GM19193 (cell line): ENCODE results near the gene DDX31.

Experiments used
- POLR2A ChIP-seq: IDR thresholded peaks from 4 replicates; pipeline ENCODE4 v1.6.1; 2011; ENCODE audit not compliant: insufficient read depth, insufficient read length; ENCODE audit errors: extremely low read depth

Gene DDX31

DNA sequence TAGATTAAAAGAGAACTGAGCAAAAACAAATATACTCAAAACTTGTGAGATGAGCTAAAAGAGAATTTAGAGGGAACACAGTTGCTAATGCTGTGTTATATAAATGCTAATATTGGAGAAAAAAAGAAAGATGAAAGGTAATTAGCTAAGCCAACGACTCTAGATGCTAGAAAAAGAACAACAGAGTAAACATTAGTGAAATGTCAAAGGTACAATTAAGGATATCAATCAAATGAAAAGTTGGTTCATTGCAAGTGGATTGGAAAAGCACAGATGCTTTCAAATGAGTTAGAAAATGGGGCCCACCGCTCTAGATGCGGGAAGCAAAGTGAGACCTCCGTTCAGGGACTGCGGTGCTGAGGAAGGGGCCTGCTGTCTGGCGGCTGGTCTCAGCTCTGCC, 105.3 kb downstream of the DDX31 start:
- no peak for TF ChIP-seq POLR2A

GRCh38 chr9:132562306-132562573, 107.5 kb downstream of the DDX31 start:
- TF ChIP-seq POLR2A = no peak

DNA sequence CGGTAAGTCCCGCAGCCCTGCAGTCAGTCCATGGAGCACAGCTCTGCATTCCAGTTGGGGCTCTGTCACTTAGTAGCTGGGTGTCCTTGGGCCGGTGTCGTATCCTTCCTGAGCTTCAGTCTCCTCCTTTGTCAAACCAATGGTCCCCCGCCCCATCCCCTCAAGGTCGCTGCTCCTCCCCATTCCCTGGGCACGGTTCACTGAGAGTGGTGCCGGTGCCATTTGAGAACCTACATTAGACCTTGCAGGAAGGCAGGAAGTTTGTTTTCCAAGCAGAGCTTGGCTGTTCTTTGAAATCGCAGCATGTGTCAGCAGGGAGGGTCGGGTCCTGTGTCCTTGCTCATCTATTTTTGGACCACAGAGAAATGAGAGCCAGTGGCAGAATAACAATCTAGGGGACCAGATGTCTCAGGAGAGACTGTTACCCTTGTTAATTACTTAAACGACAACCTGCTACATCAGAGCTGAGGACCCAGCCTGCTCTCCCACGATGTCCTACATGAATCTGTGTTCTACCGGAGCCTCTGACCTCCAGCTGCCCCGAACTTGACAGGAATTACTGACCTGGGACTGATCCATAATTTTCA, 109.1 kb downstream of the DDX31 start:
- no peak for TF ChIP-seq POLR2A

DNA sequence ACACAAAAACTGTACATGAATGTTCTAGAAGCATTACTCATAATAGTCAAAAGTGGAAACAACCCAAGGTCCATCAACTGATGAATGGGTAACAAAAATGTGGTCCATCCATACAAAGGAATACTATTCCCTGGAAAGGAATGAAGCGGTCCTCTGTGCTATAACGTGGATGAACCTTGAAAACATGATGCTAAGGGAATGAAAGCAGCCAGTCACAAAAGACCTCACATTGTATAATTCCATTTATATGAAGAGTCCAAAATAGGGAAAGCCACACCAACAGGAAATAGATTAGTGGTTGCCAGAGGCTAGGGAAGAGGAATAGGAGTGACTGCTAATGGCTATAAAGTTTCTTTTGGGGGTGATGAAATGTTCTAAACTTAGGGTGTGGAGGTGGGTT, 110.1 kb downstream of the DDX31 start:
- TF ChIP-seq POLR2A = no peak

DNA sequence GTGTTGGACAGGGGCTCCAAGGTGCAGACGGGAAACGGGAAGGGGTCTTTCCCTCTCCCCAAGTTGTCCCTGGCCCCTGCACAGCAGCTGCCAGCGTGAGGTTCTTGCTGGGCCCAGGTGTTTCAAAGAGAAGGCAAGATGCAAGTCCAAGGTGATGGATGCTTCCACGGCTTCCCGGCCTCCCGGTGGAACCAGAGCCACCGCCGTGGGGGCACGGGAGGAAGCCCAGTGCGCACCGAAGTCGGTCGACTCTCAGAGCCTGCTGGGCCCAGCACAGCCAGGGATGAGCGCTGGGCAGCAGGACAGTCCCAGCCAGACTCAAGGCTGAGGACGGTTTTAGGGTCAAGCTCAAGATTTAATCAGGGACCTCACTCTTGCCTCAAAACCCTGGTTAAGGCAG, 112.6 kb downstream of the DDX31 start:
- no peak for TF ChIP-seq POLR2A

- no peak for TF ChIP-seq POLR2A
These were observed 113.1 kb downstream of the DDX31 start for GRCh38 chr9:132556714-132557113.

GRCh38 chr9:132556235-132556634, 113.5 kb downstream of the DDX31 start:
- no peak for TF ChIP-seq POLR2A

- no peak for TF ChIP-seq POLR2A
These were observed 114.3 kb downstream of the DDX31 start for GRCh38 chr9:132555528-132555927.

GRCh38 chr9:132554755-132555154, 115.0 kb downstream of the DDX31 start:
- no peak for TF ChIP-seq POLR2A

- TF ChIP-seq POLR2A = no peak
These were observed 117.7 kb downstream of the DDX31 start for GRCh38 chr9:132552041-132552440.

DNA sequence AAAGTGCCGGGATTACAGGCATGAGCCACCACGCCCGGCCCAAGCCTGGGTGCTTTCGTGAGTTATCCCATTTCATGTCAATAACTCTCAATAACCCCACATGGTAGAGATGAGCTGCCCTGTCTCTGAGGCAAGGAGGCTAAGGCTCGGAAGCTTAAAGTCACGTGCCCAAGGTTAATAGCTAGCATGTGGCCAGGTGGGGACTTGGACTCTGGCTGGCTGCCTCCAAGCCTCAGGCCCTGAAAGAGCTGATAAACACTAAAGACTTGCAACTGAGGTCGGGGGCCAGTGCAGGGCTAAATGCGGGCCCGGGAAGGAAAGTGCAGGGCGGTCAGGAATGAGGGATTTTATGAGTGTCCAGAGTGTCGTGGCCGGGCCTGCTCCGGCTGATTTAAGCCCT, 118.2 kb downstream of the DDX31 start:
- no peak for TF ChIP-seq POLR2A

DNA sequence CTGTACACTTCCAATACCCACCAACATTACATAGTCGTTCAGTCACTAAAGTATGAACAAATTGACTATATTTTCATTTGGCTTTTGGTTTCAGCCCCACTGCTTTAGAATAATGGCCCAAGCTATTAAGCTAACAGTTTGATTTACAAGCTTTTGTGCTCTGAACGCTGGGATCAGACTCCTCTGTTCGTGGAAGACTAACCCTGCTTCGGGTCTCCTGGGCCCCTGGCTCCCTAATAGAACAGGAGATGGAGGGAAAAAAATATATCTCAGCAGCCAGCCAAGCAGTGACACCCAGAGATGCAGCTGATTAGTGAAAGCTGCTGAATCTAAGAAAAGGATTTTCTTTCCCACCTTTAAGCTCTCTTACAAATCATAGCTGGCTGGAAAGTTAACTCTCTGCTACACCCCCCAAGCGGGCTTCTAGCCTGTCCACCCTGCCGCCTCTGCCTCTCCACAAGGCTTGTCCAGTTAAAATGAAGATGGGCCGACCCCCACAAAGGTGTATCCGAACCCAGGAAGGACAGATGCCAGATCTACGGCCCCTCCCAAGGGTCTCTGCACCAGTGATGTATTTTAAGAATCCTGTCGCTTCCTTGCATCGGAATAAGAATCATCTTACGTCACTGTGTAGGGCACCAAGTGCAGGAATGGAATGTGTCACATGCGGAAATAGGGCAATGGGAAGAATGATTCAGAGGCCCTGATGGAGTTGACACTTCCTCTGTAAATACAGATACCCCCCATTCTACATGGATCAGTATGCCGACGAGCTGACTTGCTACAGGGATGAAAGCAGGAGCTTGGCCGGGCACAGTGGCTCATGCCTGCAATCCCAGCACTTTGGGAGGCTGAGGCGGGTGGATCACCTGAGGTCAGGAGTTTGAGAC, 120.8 kb downstream of the DDX31 start:
- no peak for TF ChIP-seq POLR2A

DNA sequence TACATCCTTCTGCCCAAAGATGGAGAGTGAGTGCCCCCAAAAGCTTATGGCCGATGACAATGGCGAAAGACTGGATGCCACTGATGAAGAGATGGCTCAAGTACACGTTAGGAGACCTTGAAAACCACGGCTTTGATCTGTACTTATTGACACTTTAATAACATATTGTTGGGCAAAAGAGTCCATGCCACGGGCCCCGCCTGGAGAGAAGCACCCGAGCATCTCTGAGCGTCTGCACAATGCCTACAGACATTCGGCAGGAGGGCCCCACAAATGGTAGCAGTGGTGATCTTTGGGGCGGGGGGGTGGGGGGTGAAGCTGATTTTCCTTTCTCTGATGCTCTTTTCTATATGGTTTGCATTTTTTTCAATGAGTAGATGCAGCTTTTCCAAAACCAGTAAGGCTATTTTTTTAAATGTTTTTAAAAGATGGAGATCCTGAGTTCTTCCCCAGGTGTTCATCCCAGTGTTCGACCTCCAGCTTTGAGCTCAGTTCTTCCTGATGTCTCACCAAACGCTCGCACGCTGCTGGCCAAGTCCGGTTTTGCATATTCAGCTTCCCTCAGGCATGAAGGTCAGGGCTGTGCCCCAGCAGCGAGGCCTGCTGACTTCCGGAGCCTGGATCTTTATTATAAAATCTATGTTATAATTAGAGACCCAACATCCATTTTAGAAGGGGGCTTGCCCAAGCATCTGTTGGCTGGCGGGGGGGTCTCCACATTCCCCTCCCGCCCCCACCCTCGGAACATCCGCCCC, 121.6 kb downstream of the DDX31 start:
- no peak for TF ChIP-seq POLR2A

- no peak for TF ChIP-seq POLR2A
These were observed 122.3 kb downstream of the DDX31 start for GRCh38 chr9:132547436-132547835.

- TF ChIP-seq POLR2A = no peak
These were observed 122.7 kb downstream of the DDX31 start for GRCh38 chr9:132547052-132547431.
